DMS53 (cell line): ENCODE measurements around the gene UTS2R.
A peak's percentile ranks its signal among the peaks of the same experiment; 100 is the strongest.

ENCODE experiments used
- DNase-seq: peaks from one replicate; lab custom pipeline; 2025; lab: John Stamatoyannopoulos, UW

Gene UTS2R

DNA sequence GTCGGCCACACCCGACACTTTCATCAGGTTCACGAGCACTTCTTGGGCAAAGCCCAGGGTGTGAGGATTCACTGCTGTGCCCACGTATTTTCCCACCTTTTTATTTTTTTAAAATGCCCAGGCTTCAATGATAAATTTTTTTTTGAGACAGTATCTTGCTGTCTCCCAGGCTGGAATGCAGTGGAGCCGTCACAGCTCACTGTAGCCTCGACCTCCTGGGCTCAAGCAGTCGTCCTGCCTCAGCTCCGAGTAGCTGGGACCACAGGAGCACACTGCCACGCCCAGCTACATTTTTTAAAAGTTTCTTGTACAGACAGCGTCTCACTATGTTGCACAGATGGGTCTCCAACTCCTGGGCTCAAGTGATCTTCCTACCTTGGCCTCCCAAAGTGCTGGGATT, 17.8 kb downstream of the UTS2R start:
- no peak for DNase-seq

DNA sequence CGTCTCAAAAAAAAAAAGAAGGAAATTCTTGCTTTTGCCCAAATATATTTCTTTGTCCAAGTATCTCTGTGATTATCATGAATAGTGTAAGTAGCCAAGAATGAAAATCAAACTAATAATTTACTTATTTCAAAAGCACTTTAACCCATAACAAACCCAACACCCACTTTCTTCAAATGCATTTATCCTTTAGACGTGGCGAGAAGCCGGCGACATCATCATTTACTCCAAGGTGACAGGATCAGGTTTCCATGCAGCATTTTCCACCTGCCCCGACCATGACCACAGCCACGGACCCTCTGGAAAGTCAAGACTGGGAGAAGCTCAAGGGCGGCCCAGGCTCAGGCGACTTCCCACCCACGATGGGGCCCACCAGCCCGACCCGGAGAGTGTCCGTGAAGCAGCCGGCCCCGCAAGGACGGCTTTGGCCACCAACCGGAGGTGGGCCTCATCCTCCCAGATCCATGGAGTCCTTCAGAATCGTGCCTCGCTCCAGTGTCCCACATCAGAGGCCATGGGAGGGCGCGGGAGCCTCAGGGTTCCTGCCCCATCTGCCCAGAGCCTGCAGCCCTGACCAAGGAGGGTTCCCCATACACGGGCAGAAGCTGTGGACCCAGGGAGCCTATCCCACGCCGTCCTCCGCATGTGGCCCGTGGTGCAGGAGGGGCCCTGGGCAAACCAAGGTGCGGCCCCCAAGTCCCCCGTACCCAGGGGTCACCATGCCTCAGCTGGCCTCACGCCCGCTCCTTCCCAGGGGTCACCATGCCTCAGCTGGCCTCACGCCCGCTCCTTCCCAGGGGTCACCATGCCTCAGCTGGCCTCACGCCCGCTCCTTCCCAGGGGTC, 18.7 kb downstream of the UTS2R start:
- DNase-seq = no peak

DNA sequence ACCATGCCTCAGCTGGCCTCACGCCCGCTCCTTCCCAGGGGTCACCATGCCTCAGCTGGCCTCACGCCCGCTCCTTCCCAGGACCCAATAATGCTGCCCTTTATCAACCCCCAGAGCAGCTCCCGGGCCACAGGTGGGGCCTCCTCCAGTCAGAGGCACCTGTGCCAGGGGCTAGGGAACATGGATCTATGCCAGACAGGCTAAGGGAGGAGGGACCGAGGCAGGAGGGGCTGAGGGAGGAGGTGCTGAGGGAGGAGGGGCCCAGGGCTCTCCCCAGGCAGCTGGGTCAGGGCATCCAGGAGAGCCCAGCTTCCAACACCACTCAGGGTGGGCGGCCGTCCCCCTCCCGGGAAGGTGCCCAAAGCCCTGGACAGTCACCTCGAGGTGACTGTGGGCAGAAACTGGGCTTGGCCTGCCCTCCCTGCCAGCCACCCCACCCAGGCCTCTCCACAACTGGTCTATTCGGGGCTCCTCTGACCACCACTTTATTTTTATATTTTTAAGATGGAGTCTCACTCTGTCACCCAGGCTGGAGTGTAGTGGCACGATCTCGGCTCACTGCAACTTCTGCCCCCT, 19.4 kb downstream of the UTS2R start:
- no peak for DNase-seq

DNA sequence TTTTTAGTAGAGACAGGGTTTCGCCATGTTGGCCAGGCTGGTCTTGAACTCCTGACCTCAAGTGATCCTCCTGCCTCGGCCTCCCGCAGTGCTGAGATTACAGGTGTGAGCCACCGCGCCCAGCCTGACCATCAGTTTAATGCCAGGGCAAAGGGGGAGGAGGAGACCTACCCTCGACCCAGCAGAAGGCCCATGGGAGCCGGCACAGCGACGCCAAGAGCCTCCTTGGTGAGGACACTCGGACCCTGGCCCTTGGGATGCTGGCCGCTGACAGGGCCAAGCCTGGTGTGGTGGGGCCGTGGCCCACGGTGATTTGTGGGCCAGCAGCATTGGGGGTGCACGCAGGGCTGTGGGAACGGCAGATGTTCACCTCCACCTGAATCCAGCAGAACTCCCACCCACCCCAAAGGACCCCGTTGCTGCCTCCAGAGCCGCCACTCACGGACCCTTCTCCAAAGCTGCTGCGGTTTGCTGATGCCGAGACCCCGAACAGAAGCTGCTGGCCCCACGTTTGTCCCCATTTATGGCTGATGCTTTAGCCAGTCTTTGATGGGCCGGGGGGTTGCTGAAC, 20.0 kb downstream of the UTS2R start:
- DNase-seq = no peak

DNA sequence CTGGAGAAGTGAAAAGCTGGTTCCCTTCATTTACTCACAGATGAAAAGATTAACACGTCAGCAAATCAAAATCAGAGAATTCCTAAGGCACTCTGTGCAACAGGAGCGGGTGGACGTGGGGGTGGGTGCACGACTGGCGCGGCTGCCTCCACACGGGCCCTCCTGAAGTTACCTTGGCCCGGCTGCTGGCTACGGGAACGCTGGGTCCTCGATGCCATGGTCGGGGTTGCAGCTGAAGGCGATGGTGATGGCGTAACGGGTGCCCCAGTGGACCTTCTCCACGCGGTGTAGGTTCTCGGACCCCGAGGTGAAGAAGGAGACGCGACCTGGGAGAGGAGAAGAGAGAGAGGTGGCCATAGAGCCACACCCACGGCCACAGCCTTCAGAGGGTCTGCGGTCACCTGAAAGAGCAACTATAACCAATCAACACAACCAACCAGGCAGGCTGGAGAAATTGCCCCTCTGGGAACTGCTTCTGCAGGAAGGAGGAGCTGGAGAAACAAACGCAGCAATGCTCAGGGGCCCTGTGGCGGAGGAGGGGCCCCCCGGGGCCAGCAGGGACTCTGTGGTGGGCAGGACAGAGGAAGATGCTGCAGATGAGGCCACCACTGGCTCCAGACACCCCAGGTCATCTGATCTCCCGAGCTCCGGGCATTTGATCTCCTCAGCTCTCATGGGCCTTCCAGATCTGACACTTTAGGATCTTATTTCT, 20.8 kb downstream of the UTS2R start:
- DNase-seq = no peak

DNA sequence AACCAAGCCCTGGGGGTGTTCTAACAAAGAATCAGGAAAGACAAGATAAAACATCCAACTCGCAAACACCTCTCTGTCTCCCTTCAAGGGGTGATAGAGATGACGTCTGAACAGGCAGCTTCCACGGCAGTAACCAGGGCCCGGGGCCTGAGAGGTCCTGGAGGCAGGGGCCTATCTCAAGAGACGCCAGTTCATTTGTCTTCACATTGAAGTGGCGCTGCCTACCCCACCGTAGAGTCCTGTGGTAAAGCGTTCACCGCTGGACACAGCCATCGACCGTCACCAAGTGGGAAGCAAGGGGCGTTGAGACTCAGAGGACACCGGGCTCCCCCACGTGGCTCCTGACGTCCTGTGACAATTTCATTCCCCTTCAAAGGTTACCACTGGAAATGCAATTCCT, 21.4 kb downstream of the UTS2R start:
- no peak for DNase-seq

DNA sequence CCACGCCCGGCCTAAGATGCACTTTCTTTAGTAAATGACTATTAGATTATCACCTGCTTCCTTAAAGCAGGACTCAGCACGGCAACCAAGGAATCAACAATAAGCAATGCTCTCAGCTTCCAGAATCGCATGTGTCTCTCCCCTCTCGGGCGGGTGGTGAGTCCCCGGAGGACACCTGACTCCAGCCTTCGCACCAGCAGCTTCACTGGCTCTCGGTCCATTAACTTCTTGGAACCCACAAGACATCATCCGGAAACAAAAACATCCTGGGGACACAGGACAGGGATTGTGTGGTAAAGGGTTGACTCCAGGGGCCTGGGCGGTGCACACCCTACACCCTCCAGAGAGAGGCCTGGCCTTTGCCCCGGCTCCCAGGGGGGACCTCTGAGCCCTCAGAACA, 22.7 kb downstream of the UTS2R start:
- no peak for DNase-seq

DNA sequence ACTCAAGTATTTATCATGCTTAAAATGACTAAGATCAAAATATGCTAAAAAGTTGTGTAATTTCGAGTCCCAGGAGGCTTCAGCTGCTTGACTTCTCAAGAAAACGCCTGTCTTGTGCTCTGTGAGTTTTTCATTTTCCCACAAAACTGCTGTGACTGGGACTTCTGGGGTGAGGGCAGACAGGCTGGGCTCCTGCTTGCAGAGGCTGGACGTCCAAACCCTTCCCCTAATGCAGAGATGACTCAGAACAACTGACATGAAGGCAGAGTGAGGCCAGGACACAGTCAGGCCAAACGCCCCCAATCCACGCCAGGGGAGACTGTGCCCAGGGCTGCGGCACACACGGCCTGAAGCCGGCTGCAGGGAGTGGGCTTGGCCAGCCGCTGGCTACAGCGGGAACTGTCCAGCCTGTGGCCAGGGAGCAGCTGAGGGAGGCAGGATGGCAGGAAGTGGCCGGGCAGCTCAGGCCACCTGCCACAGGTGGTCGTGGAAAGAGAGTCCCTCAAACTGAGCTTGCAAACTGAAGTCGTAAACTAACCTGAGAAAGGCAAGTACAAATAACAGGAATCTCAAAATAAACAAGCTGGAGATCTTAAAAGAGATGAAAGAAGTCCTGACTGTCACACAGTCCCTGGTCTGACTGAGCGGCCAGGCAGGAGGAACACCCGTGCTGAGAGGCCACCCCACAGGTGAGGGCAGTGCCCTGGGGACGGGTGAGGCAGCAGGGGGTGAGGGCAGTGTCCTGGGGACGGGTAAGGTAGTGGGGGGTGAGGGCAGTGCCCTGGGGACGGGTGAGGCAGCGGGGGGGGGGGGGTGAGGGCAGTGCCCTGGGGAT, 25.3 kb downstream of the UTS2R start:
- no peak for DNase-seq

DNA sequence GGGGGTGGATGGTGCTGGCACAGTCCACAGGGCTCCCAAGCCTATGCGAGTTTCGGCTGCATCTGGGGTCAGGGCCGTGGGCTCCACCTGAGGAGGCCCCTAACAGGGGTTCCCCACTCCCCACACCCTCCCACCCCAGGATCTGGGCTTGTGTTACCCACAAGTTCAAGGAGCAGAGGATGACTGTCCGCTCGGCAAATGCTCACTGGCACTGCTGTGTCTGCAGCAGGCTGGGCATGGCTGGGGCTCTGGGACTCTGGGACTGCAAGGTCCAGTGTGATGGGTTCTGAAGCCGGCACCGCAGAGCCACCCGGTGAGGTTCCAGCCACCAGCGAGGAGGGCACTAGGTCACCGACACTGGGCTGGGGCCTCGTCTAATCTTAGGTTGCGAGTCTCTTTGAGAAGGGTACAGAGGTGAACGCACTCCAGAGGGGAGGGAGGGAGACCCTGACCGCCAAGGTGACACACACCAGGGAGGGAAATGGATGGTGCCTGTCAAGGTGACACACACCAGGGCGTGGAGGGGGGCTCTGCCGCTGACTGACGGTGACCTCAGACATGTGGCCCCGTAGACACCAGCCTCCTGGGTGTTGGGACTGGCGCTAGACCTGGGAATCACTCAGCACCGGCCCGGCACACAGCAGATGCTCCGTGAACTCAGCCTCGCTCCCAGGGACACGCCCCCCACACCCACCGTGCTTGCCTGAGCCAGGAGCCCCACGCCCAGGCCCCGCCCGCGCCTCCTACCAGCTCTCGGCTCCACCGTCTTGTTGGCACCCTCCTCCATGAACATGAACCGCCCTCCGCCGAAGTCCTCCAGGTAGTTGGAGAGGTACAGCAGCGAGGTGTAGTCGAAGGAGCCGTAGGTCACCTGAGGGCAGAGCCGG, 26.1 kb downstream of the UTS2R start:
- DNase-seq = no peak

DNA sequence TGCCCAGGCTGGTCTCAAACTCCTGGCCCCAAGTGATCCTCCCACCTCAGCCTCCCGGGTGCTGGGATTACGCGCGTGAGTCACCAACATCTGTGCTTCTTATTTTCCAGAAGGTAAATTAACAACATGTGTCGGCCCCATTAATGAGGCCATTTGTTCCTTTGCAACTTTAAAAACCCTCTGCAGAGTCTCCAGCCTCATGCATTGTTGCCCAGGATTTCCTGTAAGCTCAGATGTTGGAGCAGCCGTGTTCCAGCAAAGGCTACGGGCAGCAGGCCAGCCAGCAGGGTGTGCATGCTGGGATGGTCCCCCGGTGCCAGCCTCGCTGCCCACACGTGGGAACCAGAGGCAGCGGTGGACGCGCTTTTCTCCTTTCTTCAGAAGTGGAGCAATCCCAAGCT, 27.5 kb downstream of the UTS2R start:
- DNase-seq = no peak

DNA sequence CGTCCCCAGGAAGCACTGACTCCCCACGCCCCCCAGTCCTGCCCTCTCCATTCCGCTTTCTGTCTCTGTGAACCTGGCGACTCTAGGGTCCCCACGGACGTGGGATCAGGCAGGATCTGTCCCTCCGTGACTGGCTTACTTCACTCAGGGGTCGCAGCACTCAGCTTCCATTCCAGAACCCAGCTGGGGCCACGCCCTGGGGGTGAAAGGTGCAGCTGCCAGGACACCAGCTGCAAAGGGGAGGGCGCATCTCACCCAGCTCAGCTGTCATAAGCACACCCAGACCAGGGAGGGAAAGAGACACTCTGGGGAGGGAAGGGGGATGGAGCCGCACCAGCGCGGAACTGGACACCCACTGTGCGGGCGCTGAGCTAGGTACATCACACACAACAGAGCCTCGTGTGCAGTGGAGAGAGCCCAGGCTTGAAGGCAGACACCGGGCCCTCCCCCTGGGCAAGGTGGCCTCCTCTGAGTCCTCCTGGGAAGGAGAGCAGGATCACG, 28.1 kb downstream of the UTS2R start:
- DNase-seq = no peak

DNA sequence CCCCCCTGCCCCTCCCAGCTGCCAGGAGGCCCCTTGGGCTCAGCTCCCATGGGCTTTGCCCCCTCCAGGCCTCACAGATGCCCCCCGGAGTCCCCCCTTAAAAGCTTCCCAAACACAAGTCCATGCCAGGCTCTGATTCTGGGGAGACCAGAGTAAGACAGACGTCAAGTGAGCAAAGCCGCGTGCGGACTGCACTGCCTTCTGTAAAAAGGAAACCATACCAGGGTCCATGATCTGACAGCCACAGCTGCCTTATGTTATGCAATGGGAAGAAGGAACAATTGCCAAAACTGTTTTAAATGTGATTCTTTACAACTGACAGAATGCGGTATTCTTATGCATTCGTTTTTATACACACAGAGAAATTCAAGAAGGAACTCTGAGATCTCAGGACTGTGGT, 28.6 kb downstream of the UTS2R start:
- DNase-seq = no peak

DNA sequence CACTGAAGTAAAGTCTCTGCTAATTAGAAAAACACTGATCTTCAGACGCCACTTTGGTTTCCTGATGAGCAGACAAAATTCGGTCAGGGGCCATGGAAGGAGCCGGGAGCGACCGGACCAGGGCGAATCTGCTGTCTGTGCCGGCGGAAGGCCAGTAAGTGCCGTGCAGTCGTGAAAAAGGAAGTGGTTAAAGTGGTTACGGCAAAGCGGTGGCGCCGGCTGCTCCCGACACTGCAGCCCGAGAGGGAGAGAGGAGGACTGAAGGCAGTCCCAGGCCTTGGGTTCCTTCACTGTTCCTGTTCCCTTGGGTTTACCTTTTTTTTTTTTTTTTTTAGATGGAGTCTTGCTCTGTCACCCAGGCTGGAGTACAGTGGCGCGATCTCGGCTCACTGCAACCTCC, 29.3 kb downstream of the UTS2R start:
- DNase-seq = no peak

DNA sequence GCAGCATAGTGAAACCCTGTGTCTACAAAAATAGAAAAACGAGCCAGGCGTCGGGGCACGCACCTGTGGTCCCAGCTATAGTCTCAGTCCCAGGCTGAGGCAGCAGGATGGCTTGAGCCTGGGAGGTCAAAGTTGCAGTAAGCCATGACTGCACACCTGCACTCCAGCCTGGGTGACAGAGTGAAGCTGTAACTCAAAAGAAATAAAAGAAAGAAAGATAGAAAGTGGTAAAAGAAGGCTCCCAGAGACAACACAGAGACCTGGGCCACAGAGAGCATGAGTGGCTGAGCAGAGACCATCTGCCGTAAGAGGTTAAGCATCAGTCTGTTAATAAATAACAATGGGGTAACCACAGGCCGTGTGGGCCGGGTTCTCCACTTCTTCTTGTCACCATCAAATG, 31.3 kb downstream of the UTS2R start:
- DNase-seq = peak; percentile 56

DNA sequence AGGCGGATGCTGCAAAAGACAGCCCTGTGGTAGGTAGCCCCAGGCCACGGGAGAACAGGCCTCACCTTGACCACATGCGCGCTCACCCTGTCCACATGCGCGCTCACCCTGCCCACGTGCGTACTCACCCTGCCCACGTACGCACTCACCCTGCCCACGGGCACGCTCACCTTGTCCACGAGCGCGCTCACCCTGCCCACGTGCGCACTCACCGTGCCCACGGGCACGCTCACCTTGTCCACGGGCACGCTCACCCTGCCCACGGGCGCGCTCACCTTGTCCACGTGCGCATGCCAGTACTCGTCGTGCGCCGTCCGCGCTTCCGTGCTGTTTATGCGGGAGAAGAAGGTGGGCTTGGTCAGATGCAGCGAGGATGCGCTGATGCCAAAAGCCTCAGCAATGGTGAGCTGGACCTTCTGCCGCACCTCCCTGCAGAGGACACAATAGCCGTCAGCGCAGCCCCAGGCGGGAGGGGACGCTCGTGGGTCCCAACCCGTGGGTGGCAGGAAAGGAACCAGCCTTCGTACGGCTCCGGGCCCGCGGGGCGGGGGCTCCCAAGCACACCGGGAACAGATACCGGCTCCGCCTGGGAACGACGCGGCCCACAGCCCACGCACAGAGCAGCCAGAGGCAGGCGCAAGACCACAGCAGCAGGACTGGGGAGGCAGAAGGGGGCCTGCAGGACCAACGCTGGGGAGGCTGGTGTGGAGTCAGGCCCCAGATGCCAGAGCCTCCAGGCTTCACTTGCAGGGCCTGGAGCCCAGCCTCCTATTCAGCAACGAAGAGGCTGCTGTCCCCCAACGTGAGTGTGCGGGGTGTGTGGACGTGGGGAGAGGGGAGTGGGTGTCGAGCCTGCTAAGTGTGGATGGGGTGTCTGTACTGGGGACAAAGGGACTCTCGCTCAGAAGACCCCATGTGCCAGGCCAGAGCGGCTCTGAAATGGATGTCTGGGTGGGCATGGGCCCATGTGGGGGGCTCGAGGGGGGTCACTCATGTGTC, 32.4 kb downstream of the UTS2R start:
- no peak for DNase-seq

DNA sequence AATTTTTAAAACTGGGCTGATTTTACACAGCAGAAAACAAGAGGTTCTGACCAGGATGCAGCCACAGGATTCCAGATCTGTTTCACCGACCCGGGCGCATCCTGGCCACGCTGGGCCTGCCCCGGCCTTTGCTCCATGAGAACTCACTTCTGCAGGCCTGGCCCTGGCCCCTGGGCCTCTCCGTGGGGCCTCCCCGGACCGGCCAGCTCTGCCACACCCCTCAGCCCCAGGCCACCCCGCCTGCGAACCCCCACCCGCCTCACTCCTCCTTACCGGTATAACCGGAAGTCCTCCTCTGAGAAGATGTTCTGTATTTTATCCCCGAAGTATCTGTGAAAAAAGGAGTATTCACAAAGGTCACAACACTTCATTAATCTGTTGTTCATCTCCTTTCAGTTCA, 33.5 kb downstream of the UTS2R start:
- DNase-seq = no peak

DNA sequence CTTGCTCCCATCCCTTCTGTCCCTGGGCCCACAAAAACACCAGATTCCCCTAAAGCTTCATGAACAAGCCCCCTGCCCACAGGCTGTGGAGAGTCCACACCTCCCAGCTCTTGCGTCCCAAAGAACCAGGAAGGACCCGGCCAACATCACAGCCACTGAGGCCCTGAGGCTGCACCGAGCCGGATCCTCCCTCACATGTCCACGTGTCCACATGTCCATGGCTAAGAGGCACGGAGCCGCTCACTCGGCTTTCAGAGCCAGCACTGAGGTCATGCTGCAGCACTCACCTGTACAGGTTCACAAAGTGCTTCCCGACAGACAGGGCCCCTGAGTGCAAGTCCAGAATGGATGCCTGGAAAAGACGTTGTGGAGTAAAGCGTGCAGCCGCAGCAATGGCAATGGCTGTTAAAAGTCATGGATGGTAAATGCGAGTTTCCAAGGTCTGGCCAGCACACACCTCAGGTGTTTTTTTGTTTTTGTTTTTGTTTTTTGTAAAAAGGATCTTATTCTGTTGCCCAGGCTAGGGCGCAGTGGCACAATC, 34.6 kb downstream of the UTS2R start:
- no peak for DNase-seq

DNA sequence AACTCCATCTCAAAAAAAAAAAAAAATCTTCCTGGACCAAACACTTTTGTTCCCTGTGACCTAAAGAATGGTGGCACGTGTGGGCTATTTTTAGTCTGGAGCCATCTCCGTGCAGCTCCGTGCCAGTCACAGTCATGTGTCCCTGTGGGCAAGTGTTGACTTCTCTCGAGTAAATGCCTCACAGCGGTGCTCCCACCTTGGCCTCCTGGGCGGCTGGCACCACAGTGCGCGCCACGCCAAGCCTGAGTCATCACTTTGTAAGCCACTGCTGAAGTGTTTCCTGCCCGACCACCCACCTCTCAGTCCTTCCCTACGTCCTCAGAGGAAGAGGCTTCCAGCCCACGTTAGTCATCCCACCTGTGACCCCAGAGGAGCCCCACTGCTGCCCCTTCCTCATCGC, 35.7 kb downstream of the UTS2R start:
- no peak for DNase-seq

DNA sequence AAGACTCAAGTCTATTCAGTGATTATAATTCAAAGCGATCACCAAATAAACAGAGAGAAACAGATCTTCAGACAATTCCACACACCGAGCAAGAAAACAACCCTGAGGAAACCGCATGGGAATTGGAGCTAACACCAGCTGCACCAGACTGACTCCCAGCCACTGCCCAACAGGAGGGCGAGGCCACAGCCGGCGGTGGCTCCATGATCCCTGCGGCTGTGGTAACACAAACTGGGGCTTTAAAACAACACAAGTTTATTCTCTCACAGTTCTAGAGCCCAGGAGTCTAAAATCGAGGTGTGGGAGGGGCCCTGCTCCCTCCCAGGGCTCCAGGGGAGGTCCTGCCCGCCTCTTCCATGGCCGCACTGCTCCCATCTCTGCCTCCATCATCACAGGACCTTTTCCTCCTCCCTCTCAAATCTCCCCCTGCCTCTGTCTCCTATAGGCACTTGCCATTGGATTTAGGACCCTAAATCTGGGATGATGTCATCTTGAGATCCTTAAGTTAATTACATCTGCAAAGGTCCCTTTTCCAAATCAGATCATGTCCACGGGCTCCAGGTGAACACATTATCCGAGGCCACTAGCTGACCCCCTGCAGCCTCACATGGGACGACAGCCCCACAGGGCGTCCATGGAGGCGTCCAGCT, 36.8 kb downstream of the UTS2R start:
- DNase-seq = no peak
